B cell (primary cell): ENCODE measurements around the gene MYH7. TPM values are rescaled to one million over a fixed set of nuclear protein-coding genes. Genes with fewer than 3 reads are reported as not detected.

ENCODE experiments used
- ATAC-seq: fragments of 200-7000 bp; cut with Tn5 transposase; one replicate; pipeline ENCODE4 v1.10.0; 2021; ENCODE audit warnings: low read depth, mild to moderate bottlenecking, moderate number of reproducible peaks, moderate library complexity
- CTCF ChIA-PET: fragments of 350-600 bp; sonication (Branson Sonifier 250); formaldehyde crosslinking; loops from one replicate; lab custom pipeline; 2021; ENCODE audit warnings: antibody characterized with exemption, inconsistent platforms; lab: Charles Lee
- POLR2A ChIA-PET: fragments of 350-600 bp; sonication (Branson Sonifier 250); formaldehyde crosslinking; loops from one replicate; lab custom pipeline; 2021; ENCODE audit warnings: antibody characterized with exemption; lab: Charles Lee
- DNase-seq: peaks from one replicate; pipeline ENCODE4 v3.0.0; 2013
- H2AFZ ChIP-seq: 2 replicates; pipeline ENCODE4 v1.6.1; 2012; ENCODE audit warnings: mild to moderate bottlenecking, low read depth, low read length; ENCODE audit not compliant: insufficient read depth, poor library complexity, severe bottlenecking
- H3K27ac ChIP-seq, 2 donors: 1 replicate in 1 of 2; 2 replicates in 1 of 2; pipeline ENCODE4 v1.5.1; 2012 to 2013; ENCODE audit warnings: low read length in 2 of 2, mild to moderate bottlenecking in 2 of 2, moderate library complexity in 1 of 2
- H3K27me3 ChIP-seq, 4 experiments: fragments of 200-600 bp in 1 of 4; sonication (generic) in 1 of 4; replicated peaks in 1 of 4; 1 replicate in 2 of 4; 2 replicates in 2 of 4; pipeline versions ENCODE4 v1.6.1 to v1.7.0; 2013 to 2016; ENCODE audit warnings: low read length in 3 of 4, mild to moderate bottlenecking in 2 of 4, mixed read lengths in 1 of 4, moderate library complexity in 1 of 4; ENCODE audit not compliant: insufficient read depth in 4 of 4, control insufficient read depth in 3 of 4; ENCODE audit errors: control extremely low read depth in 1 of 4
- H3K36me3 ChIP-seq, 2 experiments: replicated peaks in 1 of 2; 1 replicate in 1 of 2; 2 replicates in 1 of 2; pipeline versions ENCODE4 v1.6.1 to v1.7.1; 2013; ENCODE audit warnings: low read length in 1 of 2; ENCODE audit not compliant: insufficient read depth in 2 of 2, control insufficient read depth in 1 of 2; ENCODE audit errors: control extremely low read depth in 1 of 2, extremely low read depth in 1 of 2
- H3K4me1 ChIP-seq, 2 donors: fragments of 200-600 bp in 1 of 2; sonication (generic) in 1 of 2; 1 replicate in 1 of 2; 2 replicates in 1 of 2; pipeline versions ENCODE4 v1.5.1 to v1.6.1; 2013 to 2017; ENCODE audit warnings: low read length in 2 of 2; ENCODE audit not compliant: control insufficient read depth in 2 of 2, insufficient read depth in 2 of 2
- H3K4me2 ChIP-seq: replicated peaks from 2 replicates; pipeline ENCODE3; 2012; ENCODE audit warnings: mild to moderate bottlenecking, low read depth, low read length; ENCODE audit not compliant: poor library complexity, severe bottlenecking
- H3K4me3 ChIP-seq, 5 experiments: fragments of 200-600 bp in 1 of 5; sonication (generic) in 1 of 5; 1 replicate in 3 of 5; 2 replicates in 2 of 5; pipeline versions ENCODE4 v1.5.1 to v1.7.0; 2011 to 2016; ENCODE audit warnings: low read length in 4 of 5, mild to moderate bottlenecking in 4 of 5, low read depth in 2 of 5, control low read depth in 1 of 5, moderate library complexity in 1 of 5; ENCODE audit not compliant: insufficient read depth in 1 of 5; ENCODE audit errors: control extremely low read depth in 1 of 5, extremely low read depth in 1 of 5
- H3K79me2 ChIP-seq: fragments of 200-600 bp; sonication (generic); one replicate; pipeline ENCODE4 v1.6.0; 2016; ENCODE audit warnings: low read length; ENCODE audit not compliant: control insufficient read depth, insufficient read depth
- H3K9ac ChIP-seq: fragments of 200-600 bp; sonication (generic); 2 replicates; pipeline ENCODE4 v1.6.1; 2017; ENCODE audit warnings: mild to moderate bottlenecking, low read length, moderate library complexity
- H3K9me3 ChIP-seq, 3 donors: one replicate each; pipeline versions ENCODE4 v1.6.1 to v1.7.1; 2013; ENCODE audit warnings: low read length in 2 of 3; ENCODE audit not compliant: control insufficient read depth in 2 of 3, insufficient read depth in 1 of 3; ENCODE audit errors: control extremely low read depth in 1 of 3
- H4K20me1 ChIP-seq: 2 replicates; pipeline ENCODE4 v1.6.0; 2012; ENCODE audit warnings: mild to moderate bottlenecking, low read length; ENCODE audit not compliant: insufficient read depth, control insufficient read depth, poor library complexity, severe bottlenecking
- H3K27ac Mint-ChIP-seq: one replicate; pipeline ENCODE4 v1.8.0; 2021; ENCODE audit warnings: mixed read lengths
- H3K27me3 Mint-ChIP-seq: one replicate; pipeline ENCODE4 v1.8.0; 2021; ENCODE audit warnings: mixed read lengths
- H3K4me1 Mint-ChIP-seq: one replicate; pipeline ENCODE4 v1.8.0; 2021; ENCODE audit warnings: mixed read lengths
- H3K4me3 Mint-ChIP-seq: one replicate; pipeline ENCODE4 v1.8.0; 2021; ENCODE audit warnings: mixed read lengths
- H3K9me3 Mint-ChIP-seq: one replicate; pipeline ENCODE4 v1.8.0; 2022; ENCODE audit warnings: mixed read lengths; ENCODE audit not compliant: insufficient read depth
- EZH2 ChIP-seq: IDR thresholded peaks from 2 replicates; pipeline ENCODE4 v1.6.1; 2012; ENCODE audit warnings: borderline replicate concordance, low read depth, mild to moderate bottlenecking, moderate library complexity, low read length; ENCODE audit not compliant: insufficient read depth, poor library complexity, severe bottlenecking
- WGBS: methylation state at CpG from one replicate; pipeline ENCODE4 v1.1.5; 2013; ENCODE audit warnings: missing lambda C conversion rate; ENCODE audit not compliant: insufficient coverage; 5-methylcytosine and 5-hydroxymethylcytosine counted together
- intact Hi-C: fragments of 100-400 bp; cut with micrococcal nuclease; formaldehyde crosslinking; loops from one replicate; pipeline ENCODE4 v1.10.0; 2022
- polyA plus RNA-seq: library from polyadenylated mRNA; depleted of rRNA; stranded (reverse); fragments of >200 nt; gene quantifications from 2 replicates; pipeline ENCODE4 v1.2.3, GENCODE V29; 2012
- total RNA-seq, 2 donors: library from RNA; stranded (reverse); fragments of 120-200 nt in 1 of 2; gene quantifications; 1 replicate in 1 of 2; 2 replicates in 1 of 2; pipeline versions ENCODE4 v1.2.3 to v1.2.4, GENCODE V29; 2013 to 2022
- TF ChIP-seq, protein P1 (sequence below): fragments of 200-600 bp; IDR thresholded peaks from one replicate; pipeline ENCODE4 v1.8.0; 2022; ENCODE audit warnings: antibody characterized with exemption, mild to moderate bottlenecking

MYH7 gene
- total and polyA plus RNA-seq, 2 donors (not counting 1 experiment from before 2014, with no cell fraction given): not detected

DNA sequence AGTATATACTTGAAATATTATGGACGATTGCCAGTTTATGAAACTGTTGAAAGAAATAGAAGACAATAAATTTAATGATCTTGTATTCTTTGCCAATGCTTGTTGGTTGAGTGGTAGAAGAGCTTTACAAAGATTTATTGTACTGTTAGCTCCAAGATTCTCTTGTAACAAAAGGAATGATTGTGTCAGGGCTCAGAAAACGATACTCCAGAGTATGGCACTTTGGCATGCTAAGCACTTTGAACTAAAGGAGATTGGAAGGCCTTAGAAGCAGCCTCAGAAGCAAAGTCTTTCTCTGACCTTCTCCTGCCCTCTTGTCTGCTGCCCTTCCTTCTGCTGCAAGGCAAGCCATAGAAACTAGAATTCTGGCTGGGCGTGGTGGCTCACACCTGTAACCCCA lies 29.8 kb upstream of the MYH7 start:
- ChIA-PET CTCF (no interaction called here), POLR2A (no interaction called here)
- Histone ChIP-seq H4K20me1 (no peaks in the 10 kb centered on the region), H3K4me1 (peaks cover 8 to 13% of the 10 kb centered on the region in 2 donors), H3K9ac (no peak overlapping the region), H2AFZ (no peak overlapping the region), H3K4me3 (no peak overlapping the region), H3K9me3 (peaks cover 0 to 6% (median 0%) of the 10 kb centered on the region in 3 donors), H3K27me3 (peaks cover 0 to 7% (median 1%) of the 10 kb centered on the region in 4 experiments), H3K4me2 (no peak overlapping the region), H3K36me3 (no peaks in the 10 kb centered on the region), H3K79me2 (peaks cover 7% of the 10 kb centered on the region), H3K27ac (no peak overlapping the region)
- DNase-seq (no peak), ATAC-seq (no peak)
- no peak for TF ChIP-seq EZH2
- TF ChIP-seq, protein P1, sequence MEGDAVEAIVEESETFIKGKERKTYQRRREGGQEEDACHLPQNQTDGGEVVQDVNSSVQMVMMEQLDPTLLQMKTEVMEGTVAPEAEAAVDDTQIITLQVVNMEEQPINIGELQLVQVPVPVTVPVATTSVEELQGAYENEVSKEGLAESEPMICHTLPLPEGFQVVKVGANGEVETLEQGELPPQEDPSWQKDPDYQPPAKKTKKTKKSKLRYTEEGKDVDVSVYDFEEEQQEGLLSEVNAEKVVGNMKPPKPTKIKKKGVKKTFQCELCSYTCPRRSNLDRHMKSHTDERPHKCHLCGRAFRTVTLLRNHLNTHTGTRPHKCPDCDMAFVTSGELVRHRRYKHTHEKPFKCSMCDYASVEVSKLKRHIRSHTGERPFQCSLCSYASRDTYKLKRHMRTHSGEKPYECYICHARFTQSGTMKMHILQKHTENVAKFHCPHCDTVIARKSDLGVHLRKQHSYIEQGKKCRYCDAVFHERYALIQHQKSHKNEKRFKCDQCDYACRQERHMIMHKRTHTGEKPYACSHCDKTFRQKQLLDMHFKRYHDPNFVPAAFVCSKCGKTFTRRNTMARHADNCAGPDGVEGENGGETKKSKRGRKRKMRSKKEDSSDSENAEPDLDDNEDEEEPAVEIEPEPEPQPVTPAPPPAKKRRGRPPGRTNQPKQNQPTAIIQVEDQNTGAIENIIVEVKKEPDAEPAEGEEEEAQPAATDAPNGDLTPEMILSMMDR: no peak
- Mint-ChIP-seq H3K9me3 (no peaks in the 10 kb centered on the region), H3K4me3 (no peak overlapping the region), H3K27me3 (peaks cover 15% of the 10 kb centered on the region), H3K4me1 (no peaks in the 10 kb centered on the region), H3K27ac (no peak overlapping the region)
- intact Hi-C loops: loop anchor here (5.0 kb wide), 1 partner anchor 487 kb away; the partner anchor contains the start of gene DHRS4
- 73% methylated on average over 2 of the region's 3 CpGs for WGBS

DNA sequence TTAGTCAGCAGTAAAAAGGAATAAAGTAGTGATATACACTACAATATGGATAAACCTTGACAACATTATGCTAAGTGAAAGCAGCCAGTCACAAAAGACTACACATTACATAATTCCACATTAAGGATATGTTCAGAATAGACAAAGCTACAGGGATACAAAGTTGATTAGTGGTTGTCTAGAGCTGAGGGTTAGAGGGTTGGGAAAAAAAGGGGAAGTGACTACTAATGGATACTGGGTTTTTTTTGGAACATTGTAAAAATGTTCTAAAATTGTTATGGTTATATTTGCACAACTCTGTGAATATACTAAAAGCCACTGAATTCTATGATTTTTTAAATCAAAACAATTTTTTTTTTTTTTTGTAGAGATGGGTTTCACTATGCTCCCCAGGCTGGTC lies 29.2 kb upstream of the MYH7 start:
- Histone ChIP-seq H3K4me2 (no peak overlapping the region), H3K4me3 (no peak overlapping the region), H3K79me2 (peaks cover 1% of the 10 kb centered on the region), H3K36me3 (no peaks in the 10 kb centered on the region), H3K4me1 (peaks cover 5 to 7% of the 10 kb centered on the region in 2 donors), H3K27me3 (peaks cover 0 to 7% (median 2%) of the 10 kb centered on the region in 4 experiments), H2AFZ (no peak overlapping the region), H3K9me3 (peaks cover 0 to 6% (median 0%) of the 10 kb centered on the region in 3 donors), H3K27ac (no peak overlapping the region), H3K9ac (no peak overlapping the region), H4K20me1 (no peaks in the 10 kb centered on the region)
- intact Hi-C loops: loop anchor here (5.0 kb wide), 1 partner anchor 488 kb away; the partner anchor contains the start of gene DHRS4
- TF ChIP-seq, protein P1: no peak
- no peak for TF ChIP-seq EZH2
- peaks cover 19% of the 10 kb centered on the region for H3K27me3 Mint-ChIP-seq
- no peak overlapping the region for H3K4me3 Mint-ChIP-seq
- no peak overlapping the region for H3K27ac Mint-ChIP-seq
- DNase-seq (no peak), ATAC-seq (no peak)
- ChIA-PET POLR2A (interaction anchor here (0.7 to 0.8 kb wide), 2 partner anchors 100 to 136 kb away, joined by 4 read pairs; partner anchors contain the start of gene EFS), CTCF (no interaction called here)
- H3K4me1 Mint-ChIP-seq: no peaks in the 10 kb centered on the region
- H3K9me3 Mint-ChIP-seq: no peaks in the 10 kb centered on the region
